ENCODE results near the gene MASP2.
A peak's percentile ranks its signal among the peaks of the same experiment; 100 is the strongest.
"Not testable (repeated sequence)": the region's sequence is repeated elsewhere in the genome, so short reads cannot be mapped to it uniquely, and the experiment has no call there.

MASP2 gene

GRCh38 chr1:11058026-11058425 lies 11.0 kb upstream of the MASP2 start:
- DNase-seq, result no peak

- DNase-seq, result no peak
These were observed 10.4 kb upstream of the MASP2 start for GRCh38 chr1:11057477-11057876.

- DNase-seq, result no peak
These were observed 9.5 kb upstream of the MASP2 start for GRCh38 chr1:11056504-11056903.

- no peak for DNase-seq
These were observed 8.6 kb upstream of the MASP2 start for GRCh38 chr1:11055676-11056075.

- DNase-seq, result no peak
These were observed 7.6 kb upstream of the MASP2 start for GRCh38 chr1:11054666-11055065.

- no peak for DNase-seq
These were observed 7.1 kb upstream of the MASP2 start for GRCh38 chr1:11054181-11054580.

- no peak for DNase-seq
These were observed 6.7 kb upstream of the MASP2 start for GRCh38 chr1:11053758-11054137.

GRCh38 chr1:11052839-11053757 lies 6.1 kb upstream of the MASP2 start:
- DNase-seq, result no peak

- peak; percentile 49 for DNase-seq
These were observed 4.9 kb upstream of the MASP2 start for GRCh38 chr1:11051781-11052511.

- DNase-seq, result not testable (repeated sequence)
These were observed 4.1 kb upstream of the MASP2 start for GRCh38 chr1:11051121-11051520.

- DNase-seq, result no peak
These were observed 821 bp downstream of the MASP2 start for GRCh38 chr1:11046270-11046566.

GRCh38 chr1:11045428-11046269 lies 1.4 kb downstream of the MASP2 start:
- no peak for DNase-seq

GRCh38 chr1:11044849-11045427 lies 2.1 kb downstream of the MASP2 start:
- DNase-seq, result no peak

GRCh38 chr1:11044086-11044848 lies 2.8 kb downstream of the MASP2 start:
- DNase-seq, result no peak

- no peak for DNase-seq
These were observed 3.8 kb downstream of the MASP2 start for GRCh38 chr1:11042995-11043874.

GRCh38 chr1:11042065-11042464 lies 5.0 kb downstream of the MASP2 start:
- DNase-seq, result no peak

GRCh38 chr1:11041048-11041447 lies 6.0 kb downstream of the MASP2 start:
- no peak for DNase-seq

GRCh38 chr1:11040105-11040429 lies 7.0 kb downstream of the MASP2 start:
- DNase-seq, result not testable (repeated sequence)

- no peak for DNase-seq
These were observed 7.5 kb downstream of the MASP2 start for GRCh38 chr1:11039351-11040104.

GRCh38 chr1:11037740-11038182 lies 9.3 kb downstream of the MASP2 start:
- DNase-seq, result no peak

All from SIG-M5 (cell line).